Parathyroid adenoma (tissue), 2 donors: ENCODE data around the gene EDNRB.

Experiments used
- H2AFZ ChIP-seq: fragments of 300-600 bp; sonication (generic); one replicate; pipeline ENCODE4 v1.7.0; 2017; ENCODE audit warnings: antibody characterized with exemption, mild to moderate bottlenecking
- H3K27ac ChIP-seq: fragments of 300-600 bp; sonication (generic); one replicate; pipeline ENCODE4 v1.7.0; 2017
- H3K27me3 ChIP-seq: fragments of 300-600 bp; sonication (generic); one replicate; pipeline ENCODE4 v1.7.0; 2017; ENCODE audit warnings: low read length; ENCODE audit not compliant: control insufficient read depth, insufficient read depth
- H3K36me3 ChIP-seq: fragments of 300-600 bp; sonication (generic); one replicate; pipeline ENCODE4 v1.7.0; 2017; ENCODE audit warnings: low read length; ENCODE audit not compliant: control insufficient read depth, insufficient read depth
- H3K4me1 ChIP-seq: fragments of 300-600 bp; sonication (generic); one replicate; pipeline ENCODE4 v1.7.0; 2017; ENCODE audit warnings: control low read depth
- H3K4me2 ChIP-seq: fragments of 300-600 bp; sonication (generic); one replicate; pipeline ENCODE4 v1.7.0; 2017; ENCODE audit warnings: low read length
- H3K4me3 ChIP-seq: fragments of 300-600 bp; sonication (generic); one replicate; pipeline ENCODE4 v1.7.0; 2017; ENCODE audit warnings: low read depth, low read length
- H3K79me2 ChIP-seq: fragments of 300-600 bp; sonication (generic); one replicate; pipeline ENCODE4 v1.7.0; 2017; ENCODE audit warnings: control low read depth
- H3K9ac ChIP-seq: fragments of 300-600 bp; sonication (generic); one replicate; pipeline ENCODE4 v1.7.0; 2017; ENCODE audit warnings: mild to moderate bottlenecking
- H3K9me3 ChIP-seq: fragments of 300-600 bp; sonication (generic); one replicate; pipeline ENCODE4 v1.7.0; 2017; ENCODE audit warnings: low read length; ENCODE audit not compliant: control insufficient read depth
- CTCF ChIP-seq: fragments of 300-600 bp; sonication (generic); IDR thresholded peaks from one replicate; pipeline ENCODE4 v1.7.0; 2017; ENCODE audit warnings: antibody characterized with exemption, mild to moderate bottlenecking
- donor health status: primary hyperparathyroidism.

Gene EDNRB

GRCh38 chr13:77908531-77908930 is 10.1 kb downstream of the EDNRB start:
- Histone ChIP-seq H3K79me2 (no peaks in the 10 kb centered on the region), H3K4me3 (no peak overlapping the region), H3K9me3 (no peaks in the 10 kb centered on the region), H3K27ac (no peak overlapping the region), H2AFZ (no peak overlapping the region), H3K4me2 (no peak overlapping the region), H3K27me3 (no peaks in the 10 kb centered on the region), H3K4me1 (no peaks in the 10 kb centered on the region), H3K9ac (no peak overlapping the region), H3K36me3 (no peaks in the 10 kb centered on the region)
- no peak for TF ChIP-seq CTCF

GRCh38 chr13:77907666-77908341 is 10.8 kb downstream of the EDNRB start:
- Histone ChIP-seq H3K4me3 (no peak overlapping the region), H3K27ac (no peak overlapping the region), H3K79me2 (no peaks in the 10 kb centered on the region), H3K4me2 (no peak overlapping the region), H3K27me3 (no peaks in the 10 kb centered on the region), H3K4me1 (no peaks in the 10 kb centered on the region), H3K9me3 (no peaks in the 10 kb centered on the region), H3K9ac (no peak overlapping the region), H3K36me3 (no peaks in the 10 kb centered on the region), H2AFZ (no peak overlapping the region)
- TF ChIP-seq CTCF: no peak

GRCh38 chr13:77904031-77904430 is 14.6 kb downstream of the EDNRB start:
- H3K9me3 ChIP-seq: no peaks in the 10 kb centered on the region
- H3K27me3 ChIP-seq: no peaks in the 10 kb centered on the region
- H3K27ac ChIP-seq: no peak overlapping the region
- no peaks in the 10 kb centered on the region for H3K4me1 ChIP-seq
- no peaks in the 10 kb centered on the region for H3K79me2 ChIP-seq
- H3K36me3 ChIP-seq: no peaks in the 10 kb centered on the region
- no peak overlapping the region for H3K4me3 ChIP-seq
- H3K9ac ChIP-seq: no peak overlapping the region
- no peak overlapping the region for H2AFZ ChIP-seq
- no peak for TF ChIP-seq CTCF
- no peak overlapping the region for H3K4me2 ChIP-seq

- no peaks in the 10 kb centered on the region for H3K9me3 ChIP-seq
- H3K79me2 ChIP-seq: no peaks in the 10 kb centered on the region
- no peaks in the 10 kb centered on the region for H3K27me3 ChIP-seq
- TF ChIP-seq CTCF: no peak
- H3K36me3 ChIP-seq: no peaks in the 10 kb centered on the region
- H2AFZ ChIP-seq: no peak overlapping the region
- no peak overlapping the region for H3K27ac ChIP-seq
- H3K4me1 ChIP-seq: no peaks in the 10 kb centered on the region
- no peak overlapping the region for H3K4me2 ChIP-seq
- H3K9ac ChIP-seq: no peak overlapping the region
- H3K4me3 ChIP-seq: no peak overlapping the region
Measured at GRCh38 chr13:77903435-77903834, 15.2 kb downstream of the EDNRB start.

GRCh38 chr13:77902319-77902963 is 16.2 kb downstream of the EDNRB start:
- H3K79me2 ChIP-seq: no peaks in the 10 kb centered on the region
- no peak overlapping the region for H2AFZ ChIP-seq
- no peak overlapping the region for H3K4me3 ChIP-seq
- H3K9me3 ChIP-seq: no peaks in the 10 kb centered on the region
- no peaks in the 10 kb centered on the region for H3K27me3 ChIP-seq
- H3K4me2 ChIP-seq: no peak overlapping the region
- no peak overlapping the region for H3K27ac ChIP-seq
- TF ChIP-seq CTCF: no peak
- no peaks in the 10 kb centered on the region for H3K4me1 ChIP-seq
- H3K9ac ChIP-seq: no peak overlapping the region
- H3K36me3 ChIP-seq: no peaks in the 10 kb centered on the region
